K562 (cell line): ENCODE data around the gene CAMK2G. TPM values are rescaled to one million over a fixed set of nuclear protein-coding genes. Genes with fewer than 3 reads are reported as not detected.

ENCODE experiments used
- BDP1 ChIP-seq: IDR thresholded peaks from 3 replicates; pipeline ENCODE4 v1.6.1; 2011; ENCODE audit not compliant: insufficient read length, insufficient read depth
- LARP7 ChIP-seq: fragments of 450-650 bp; IDR thresholded peaks from 2 replicates; pipeline ENCODE4 v1.6.1; 2016
- ZNF316 ChIP-seq: fragments of 450-650 bp; IDR thresholded peaks from 2 replicates; pipeline ENCODE4 v1.6.1; 2016
- ZSCAN29 ChIP-seq: fragments of 450-650 bp; IDR thresholded peaks from 2 replicates; pipeline ENCODE4 v1.6.1; 2017
- polyA plus RNA-seq, 8 experiments: library from polyadenylated mRNA; depleted of rRNA in 4 of 8; stranded (reverse) in 5 of 8; unstranded in 3 of 8; fragments of >200 nt; fragmentation: Nextera tagmentation in 2 of 8; fragmentation: Illumina TruSeq in 1 of 8; extraction: Ambion mirVana in 2 of 8; extraction: Trizol in 1 of 8; gene quantifications; 2 replicates each; pipeline versions ENCODE4 v1.2.1 to v1.2.3, GENCODE V29; 2011 to 2014; ENCODE audit warnings: inconsistent platforms in 1 of 8, missing spikeins in 1 of 8
- total RNA-seq, 7 experiments: library from RNA; depleted of rRNA in 6 of 7; stranded (reverse); fragments of >200 nt in 6 of 7; fragmentation: Illumina TruSeq in 2 of 7; extraction: Trizol in 2 of 7; gene quantifications; 2 replicates each; pipeline versions ENCODE4 v1.2.1 to v1.2.3, GENCODE V29; 2011 to 2021; ENCODE audit warnings: low replicate concordance in 1 of 7
- TF ChIP-seq, protein P1 (sequence below): IDR thresholded peaks from 2 replicates; pipeline ENCODE4 v1.6.1; 2014; ENCODE audit warnings: antibody characterized with exemption
- TF ChIP-seq, protein P2 (sequence below): fragments of 250-450 bp; sonication (Bioruptor Pico); IDR thresholded peaks from 2 replicates; pipeline ENCODE4 v1.6.1; 2021; ENCODE audit warnings: mild to moderate bottlenecking
- TF ChIP-seq, protein P3 (sequence below), 2 experiments: fragments of 450-650 bp in 1 of 2; sonication (generic) in 1 of 2; formaldehyde crosslinking in 1 of 2; IDR thresholded peaks; 2 replicates each; pipeline versions ENCODE4 v1.7.1 to v1.9.0; 2016 to 2022; ENCODE audit warnings: inconsistent platforms in 1 of 2, mild to moderate bottlenecking in 1 of 2, missing genetic modification reagents in 1 of 2
- TF ChIP-seq, protein P4 (sequence below): fragments of 450-650 bp; IDR thresholded peaks from 2 replicates; pipeline ENCODE4 v1.6.1; 2017; ENCODE audit warnings: mild to moderate bottlenecking, moderate library complexity
- TF ChIP-seq, protein P5 (sequence below): IDR thresholded peaks from 2 replicates; pipeline ENCODE4 v1.6.1; 2011; ENCODE audit not compliant: insufficient read length; ENCODE audit errors: extremely low read depth
- TF ChIP-seq, protein P6 (sequence below): fragments of 450-650 bp; formaldehyde crosslinking; conservative IDR thresholded peaks from 2 replicates; pipeline ENCODE4 v1.4.0; 2022; ENCODE audit warnings: mild to moderate bottlenecking, missing genetic modification characterization

The CAMK2G gene
- total and polyA plus RNA-seq, 9 of the 15 experiments (the other 6 are each of a cell fraction or from before 2014, with no cell fraction given): 9.0 to 37.9 (median 32.6) TPM

DNA sequence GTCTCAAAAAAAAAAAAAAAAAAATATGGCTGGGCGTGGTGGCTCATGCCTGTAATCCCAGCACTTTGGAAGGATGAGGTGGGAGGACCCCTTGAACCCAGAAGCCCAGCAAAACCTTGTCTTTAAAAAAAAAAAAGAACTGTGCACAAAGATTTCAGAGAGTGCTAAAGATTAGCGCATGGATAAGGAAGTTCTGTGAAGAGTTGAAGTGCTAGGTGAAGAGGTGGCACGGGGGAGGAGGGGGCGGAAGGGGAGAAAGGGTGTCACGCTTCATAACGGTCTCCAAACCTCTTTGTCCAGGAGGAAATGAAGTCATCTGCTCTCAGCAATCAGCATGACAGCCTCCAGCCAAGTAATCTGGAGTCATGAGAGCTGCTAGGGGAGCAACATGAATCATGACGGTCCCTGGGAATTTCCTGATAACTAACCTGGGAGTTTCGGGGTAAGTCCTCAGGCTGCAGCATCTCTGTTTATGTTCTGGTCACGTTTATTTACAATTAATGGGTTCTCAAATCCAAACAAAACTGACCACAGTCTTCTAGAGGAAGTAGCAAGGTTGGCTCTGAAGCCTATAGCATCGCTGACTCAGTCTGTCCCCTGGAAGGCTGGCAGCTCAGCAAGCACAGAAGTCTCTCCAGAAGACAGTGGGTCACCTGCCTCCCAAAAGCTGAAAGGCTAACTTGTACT, 34.6 kb upstream of the CAMK2G start (continued):
- TF ChIP-seq ZNF316: peak; percentile 93
- TF ChIP-seq, protein P1, sequence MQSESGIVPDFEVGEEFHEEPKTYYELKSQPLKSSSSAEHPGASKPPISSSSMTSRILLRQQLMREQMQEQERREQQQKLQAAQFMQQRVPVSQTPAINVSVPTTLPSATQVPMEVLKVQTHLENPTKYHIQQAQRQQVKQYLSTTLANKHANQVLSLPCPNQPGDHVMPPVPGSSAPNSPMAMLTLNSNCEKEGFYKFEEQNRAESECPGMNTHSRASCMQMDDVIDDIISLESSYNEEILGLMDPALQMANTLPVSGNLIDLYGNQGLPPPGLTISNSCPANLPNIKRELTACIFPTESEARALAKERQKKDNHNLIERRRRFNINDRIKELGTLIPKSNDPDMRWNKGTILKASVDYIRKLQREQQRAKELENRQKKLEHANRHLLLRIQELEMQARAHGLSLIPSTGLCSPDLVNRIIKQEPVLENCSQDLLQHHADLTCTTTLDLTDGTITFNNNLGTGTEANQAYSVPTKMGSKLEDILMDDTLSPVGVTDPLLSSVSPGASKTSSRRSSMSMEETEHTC: peak; percentile 80; the same call in 1 of the 2 replicates
- TF ChIP-seq, protein P2, sequence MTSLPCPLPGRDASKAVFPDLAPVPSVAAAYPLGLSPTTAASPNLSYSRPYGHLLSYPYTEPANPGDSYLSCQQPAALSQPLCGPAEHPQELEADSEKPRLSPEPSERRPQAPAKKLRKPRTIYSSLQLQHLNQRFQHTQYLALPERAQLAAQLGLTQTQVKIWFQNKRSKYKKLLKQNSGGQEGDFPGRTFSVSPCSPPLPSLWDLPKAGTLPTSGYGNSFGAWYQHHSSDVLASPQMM (CRISPR knock-in tag): no peak
- TF ChIP-seq, protein P3, sequence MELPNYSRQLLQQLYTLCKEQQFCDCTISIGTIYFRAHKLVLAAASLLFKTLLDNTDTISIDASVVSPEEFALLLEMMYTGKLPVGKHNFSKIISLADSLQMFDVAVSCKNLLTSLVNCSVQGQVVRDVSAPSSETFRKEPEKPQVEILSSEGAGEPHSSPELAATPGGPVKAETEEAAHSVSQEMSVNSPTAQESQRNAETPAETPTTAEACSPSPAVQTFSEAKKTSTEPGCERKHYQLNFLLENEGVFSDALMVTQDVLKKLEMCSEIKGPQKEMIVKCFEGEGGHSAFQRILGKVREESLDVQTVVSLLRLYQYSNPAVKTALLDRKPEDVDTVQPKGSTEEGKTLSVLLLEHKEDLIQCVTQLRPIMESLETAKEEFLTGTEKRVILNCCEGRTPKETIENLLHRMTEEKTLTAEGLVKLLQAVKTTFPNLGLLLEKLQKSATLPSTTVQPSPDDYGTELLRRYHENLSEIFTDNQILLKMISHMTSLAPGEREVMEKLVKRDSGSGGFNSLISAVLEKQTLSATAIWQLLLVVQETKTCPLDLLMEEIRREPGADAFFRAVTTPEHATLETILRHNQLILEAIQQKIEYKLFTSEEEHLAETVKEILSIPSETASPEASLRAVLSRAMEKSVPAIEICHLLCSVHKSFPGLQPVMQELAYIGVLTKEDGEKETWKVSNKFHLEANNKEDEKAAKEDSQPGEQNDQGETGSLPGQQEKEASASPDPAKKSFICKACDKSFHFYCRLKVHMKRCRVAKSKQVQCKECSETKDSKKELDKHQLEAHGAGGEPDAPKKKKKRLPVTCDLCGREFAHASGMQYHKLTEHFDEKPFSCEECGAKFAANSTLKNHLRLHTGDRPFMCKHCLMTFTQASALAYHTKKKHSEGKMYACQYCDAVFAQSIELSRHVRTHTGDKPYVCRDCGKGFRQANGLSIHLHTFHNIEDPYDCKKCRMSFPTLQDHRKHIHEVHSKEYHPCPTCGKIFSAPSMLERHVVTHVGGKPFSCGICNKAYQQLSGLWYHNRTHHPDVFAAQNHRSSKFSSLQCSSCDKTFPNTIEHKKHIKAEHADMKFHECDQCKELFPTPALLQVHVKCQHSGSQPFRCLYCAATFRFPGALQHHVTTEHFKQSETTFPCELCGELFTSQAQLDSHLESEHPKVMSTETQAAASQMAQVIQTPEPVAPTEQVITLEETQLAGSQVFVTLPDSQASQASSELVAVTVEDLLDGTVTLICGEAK (IDR thresholded peaks at IDR 0.05): peak; percentile 70
- TF ChIP-seq, protein P3 (CRISPR knock-in tag; IDR thresholded peaks at IDR 0.05): no peak
- TF ChIP-seq, protein P4, sequence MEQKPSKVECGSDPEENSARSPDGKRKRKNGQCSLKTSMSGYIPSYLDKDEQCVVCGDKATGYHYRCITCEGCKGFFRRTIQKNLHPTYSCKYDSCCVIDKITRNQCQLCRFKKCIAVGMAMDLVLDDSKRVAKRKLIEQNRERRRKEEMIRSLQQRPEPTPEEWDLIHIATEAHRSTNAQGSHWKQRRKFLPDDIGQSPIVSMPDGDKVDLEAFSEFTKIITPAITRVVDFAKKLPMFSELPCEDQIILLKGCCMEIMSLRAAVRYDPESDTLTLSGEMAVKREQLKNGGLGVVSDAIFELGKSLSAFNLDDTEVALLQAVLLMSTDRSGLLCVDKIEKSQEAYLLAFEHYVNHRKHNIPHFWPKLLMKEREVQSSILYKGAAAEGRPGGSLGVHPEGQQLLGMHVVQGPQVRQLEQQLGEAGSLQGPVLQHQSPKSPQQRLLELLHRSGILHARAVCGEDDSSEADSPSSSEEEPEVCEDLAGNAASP: no peak
- TF ChIP-seq, protein P5, sequence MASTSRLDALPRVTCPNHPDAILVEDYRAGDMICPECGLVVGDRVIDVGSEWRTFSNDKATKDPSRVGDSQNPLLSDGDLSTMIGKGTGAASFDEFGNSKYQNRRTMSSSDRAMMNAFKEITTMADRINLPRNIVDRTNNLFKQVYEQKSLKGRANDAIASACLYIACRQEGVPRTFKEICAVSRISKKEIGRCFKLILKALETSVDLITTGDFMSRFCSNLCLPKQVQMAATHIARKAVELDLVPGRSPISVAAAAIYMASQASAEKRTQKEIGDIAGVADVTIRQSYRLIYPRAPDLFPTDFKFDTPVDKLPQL: no peak
- TF ChIP-seq, protein P6, sequence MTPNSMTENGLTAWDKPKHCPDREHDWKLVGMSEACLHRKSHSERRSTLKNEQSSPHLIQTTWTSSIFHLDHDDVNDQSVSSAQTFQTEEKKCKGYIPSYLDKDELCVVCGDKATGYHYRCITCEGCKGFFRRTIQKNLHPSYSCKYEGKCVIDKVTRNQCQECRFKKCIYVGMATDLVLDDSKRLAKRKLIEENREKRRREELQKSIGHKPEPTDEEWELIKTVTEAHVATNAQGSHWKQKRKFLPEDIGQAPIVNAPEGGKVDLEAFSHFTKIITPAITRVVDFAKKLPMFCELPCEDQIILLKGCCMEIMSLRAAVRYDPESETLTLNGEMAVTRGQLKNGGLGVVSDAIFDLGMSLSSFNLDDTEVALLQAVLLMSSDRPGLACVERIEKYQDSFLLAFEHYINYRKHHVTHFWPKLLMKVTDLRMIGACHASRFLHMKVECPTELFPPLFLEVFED: 0 out of 2 replicates have a peak, but pooled peaks have one; percentile 47
- no peak for TF ChIP-seq BDP1
- TF ChIP-seq LARP7: no peak; the same call in 1 of the 2 replicates
- no peak for TF ChIP-seq ZSCAN29
